A549 (cell line): ENCODE results near the gene KRTAP10-8. TPM values are rescaled to one million over a fixed set of nuclear protein-coding genes. Genes with fewer than 3 reads are reported as not detected.
A peak's percentile ranks its signal among the peaks of the same experiment; 100 is the strongest.

Source experiments
- ATAC-seq, 2 experiments: fragments of 200-7000 bp in 1 of 2; fragments of >200 bp in 1 of 2; cut with Nextera tagmentation in 1 of 2; cut with Tn5 transposase in 1 of 2; 3 replicates each; pipeline versions ENCODE4 v1.8.0 to v1.9.1; 2018 to 2020; ENCODE audit warnings: mild to moderate bottlenecking in 1 of 2, moderate library complexity in 1 of 2
- CTCF ChIA-PET: fragments of 300-600 bp; sonication (Branson Sonifier 250); formaldehyde crosslinking; extraction: SDS; loops from one replicate; lab custom pipeline; 2021; ENCODE audit warnings: antibody characterized with exemption, inconsistent platforms; lab: Yijun Ruan, JAX
- POLR2A ChIA-PET: fragments of 350-600 bp; formaldehyde crosslinking; extraction: SDS; loops from one replicate; lab custom pipeline; 2021; ENCODE audit warnings: antibody characterized with exemption, inconsistent platforms; lab: Yijun Ruan, JAX
- DNase-seq, 2 experiments: peaks; one replicate each; pipeline versions ENCODE4 v3.0.0 to v3.0.0-alpha.2; 2011 to 2016; ENCODE audit warnings: low read depth in 1 of 2, low spot score in 1 of 2
- FAIRE-seq: peaks from 2 replicates; lab custom pipeline; 2011; peaks lifted over from hg19 to GRCh38; lab: Jason Lieb, UNC
- H3K27ac ChIP-seq, 2 experiments: fragments of >200 bp; sonication (Bioruptor Twin); formaldehyde crosslinking; 3 replicates each; pipeline ENCODE4 v1.5.1; 2016 to 2017
- H3K4me1 ChIP-seq: fragments of >200 bp; sonication (Bioruptor Twin); formaldehyde crosslinking; 3 replicates; pipeline ENCODE4 v1.6.1; 2016
- H3K4me2 ChIP-seq: fragments of >200 bp; sonication (Bioruptor Twin); formaldehyde crosslinking; 3 replicates; pipeline ENCODE4 v1.6.1; 2016
- H3K4me3 ChIP-seq: fragments of >200 bp; sonication (Bioruptor Twin); formaldehyde crosslinking; 3 replicates; pipeline ENCODE4 v1.5.1; 2016
- H3K9me3 ChIP-seq: fragments of >200 bp; sonication (Bioruptor Twin); formaldehyde crosslinking; 3 replicates; pipeline ENCODE4 v1.6.1; 2016
- CBX8 ChIP-seq: fragments of 200-600 bp; sonication (generic); IDR thresholded peaks from 2 replicates; pipeline ENCODE4 v1.6.1; 2016
- CHD2 ChIP-seq: fragments of 150-350 bp; IDR thresholded peaks from 2 replicates; pipeline ENCODE4 v1.6.1; 2014; ENCODE audit warnings: low read length; ENCODE audit not compliant: partially characterized antibody
- ELK1 ChIP-seq: fragments of 150-350 bp; IDR thresholded peaks from 2 replicates; pipeline ENCODE4 v1.6.1; 2014; ENCODE audit warnings: low read depth, mild to moderate bottlenecking, low read length
- FOSL2 ChIP-seq, 2 experiments: fragments of 450-650 bp in 1 of 2; fragments of >200 bp in 1 of 2; sonication (Bioruptor Twin) in 1 of 2; formaldehyde crosslinking; IDR thresholded peaks; 2 replicates each; pipeline versions ENCODE4 v1.5.0 to v1.6.1; 2016 to 2020; ENCODE audit warnings: mild to moderate bottlenecking in 1 of 2, moderate library complexity in 1 of 2
- HES2 ChIP-seq: fragments of >200 bp; sonication (Bioruptor Twin); formaldehyde crosslinking; IDR thresholded peaks from 2 replicates; pipeline ENCODE4 v1.6.1; 2016
- HOXA7 ChIP-seq: fragments of 250-450 bp; sonication (Bioruptor Pico); IDR thresholded peaks from 2 replicates; pipeline ENCODE4 v1.5.0; 2020; ENCODE audit warnings: mild to moderate bottlenecking, moderate library complexity
- HOXB13 ChIP-seq: fragments of 250-450 bp; sonication (Bioruptor Pico); IDR thresholded peaks from 2 replicates; pipeline ENCODE4 v1.5.0; 2020; ENCODE audit warnings: low read depth, mild to moderate bottlenecking, moderate library complexity
- HOXB5 ChIP-seq: fragments of 250-450 bp; sonication (Bioruptor Pico); IDR thresholded peaks from 2 replicates; pipeline ENCODE4 v1.5.0; 2020; ENCODE audit warnings: mild to moderate bottlenecking, moderate library complexity
- JUN ChIP-seq, 2 experiments: fragments of >200 bp; sonication (Bioruptor Twin); formaldehyde crosslinking; IDR thresholded peaks; 2 replicates in 1 of 2; 3 replicates in 1 of 2; pipeline ENCODE4 v1.6.1; 2016 to 2017
- KDM1A ChIP-seq: fragments of 200-600 bp; sonication (generic); IDR thresholded peaks from 2 replicates; pipeline ENCODE4 v1.6.1; 2016; ENCODE audit warnings: low read depth, mild to moderate bottlenecking
- KDM5A ChIP-seq: fragments of 200-600 bp; sonication (generic); IDR thresholded peaks from 2 replicates; pipeline ENCODE4 v1.6.1; 2016; ENCODE audit warnings: antibody characterized with exemption, mild to moderate bottlenecking
- MAX ChIP-seq: IDR thresholded peaks from 2 replicates; pipeline ENCODE4 v1.6.1; 2012
- NFE2L2 ChIP-seq: fragments of 150-350 bp; conservative IDR thresholded peaks from 2 replicates; pipeline ENCODE4 v1.6.1; 2014; ENCODE audit warnings: low read length
- NPAS2 ChIP-seq: fragments of 250-450 bp; sonication (Bioruptor Pico); IDR thresholded peaks from 2 replicates; pipeline ENCODE4 v1.8.0; 2022; ENCODE audit warnings: mild to moderate bottlenecking, moderate library complexity, borderline replicate concordance
- PBX3 ChIP-seq: IDR thresholded peaks from 2 replicates; pipeline ENCODE4 v1.6.1; 2012
- POLR2AphosphoS2 ChIP-seq: conservative IDR thresholded peaks from 2 replicates; pipeline ENCODE4 v1.6.1; 2012; ENCODE audit warnings: low read length, improper control_type of control experiment, inconsistent platforms
- RARB ChIP-seq: fragments of 250-450 bp; sonication (Bioruptor Pico); IDR thresholded peaks from 2 replicates; pipeline ENCODE4 v1.8.0; 2021; ENCODE audit warnings: mild to moderate bottlenecking, moderate library complexity
- REST ChIP-seq: fragments of 200-600 bp; sonication (generic); IDR thresholded peaks from 2 replicates; pipeline ENCODE4 v1.6.1; 2016; ENCODE audit warnings: antibody characterized with exemption, mild to moderate bottlenecking, moderate library complexity
- SMC3 ChIP-seq: fragments of >200 bp; sonication (Bioruptor Twin); formaldehyde crosslinking; IDR thresholded peaks from 3 replicates; pipeline ENCODE4 v1.6.1; 2018; ENCODE audit warnings: inconsistent platforms
- TP53 ChIP-seq: fragments of 250-450 bp; sonication (Bioruptor Pico); IDR thresholded peaks from 2 replicates; pipeline ENCODE4 v1.5.0; 2021; ENCODE audit warnings: mild to moderate bottlenecking, moderate library complexity
- ZC3H11A ChIP-seq: fragments of 450-650 bp; IDR thresholded peaks from 2 replicates; pipeline ENCODE4 v1.6.1; 2014; ENCODE audit warnings: antibody characterized with exemption, mild to moderate bottlenecking
- ZSCAN20 ChIP-seq: fragments of 250-450 bp; sonication (Bioruptor Pico); IDR thresholded peaks from 2 replicates; pipeline ENCODE4 v1.8.0; 2022; ENCODE audit warnings: mild to moderate bottlenecking, moderate library complexity
- WGBS: methylation state at CpG from one replicate; pipeline ENCODE4 v1.1.6; 2017; ENCODE audit errors: missing lambda C conversion rate; 5-methylcytosine and 5-hydroxymethylcytosine counted together
- polyA plus RNA-seq, 4 experiments: library from polyadenylated mRNA; depleted of rRNA in 3 of 4; stranded (reverse); fragments of >200 nt; fragmentation: RNase III in 1 of 4; extraction: RNeasy Plus Mini Kit Qiagen cat#74134 plus additional on column Dnase treatment in 1 of 4; gene quantifications; 2 replicates in 3 of 4; 3 replicates in 1 of 4; pipeline ENCODE4 v1.2.3, GENCODE V29; 2011 to 2017

The KRTAP10-8 gene
- polyA plus RNA-seq, 2 of the 4 experiments (the other 2 are of a cell fraction): not detected

GRCh38 chr21:44574457-44575306, 37.2 kb upstream of the KRTAP10-8 start:
- DNase-seq (no peak), FAIRE-seq (no peak), ATAC-seq (peak; percentile 35 to 47; a peak in 3 of 6 replicates)
- Histone ChIP-seq H3K4me2 (no peak overlapping the region; the same call in 2 of the 3 replicates), H3K4me1 (no peaks in the 10 kb centered on the region), H3K9me3 (peaks cover 15% of the 10 kb centered on the region), H3K27ac (no peak overlapping the region), H3K4me3 (no peak overlapping the region)
- WGBS: 31% methylated on average over 13 of the region's 21 CpGs
- ChIA-PET POLR2A (no interaction called here), CTCF (interaction anchor here (0.9 to 1.0 kb wide), 2 partner anchors 24 to 219 kb away, joined by 4 read pairs; no protein-coding TSS in a partner anchor)
- TF ChIP-seq JUN (IDR thresholded peaks at IDR 0.05): no peak
- no peak for TF ChIP-seq PBX3
- TF ChIP-seq ELK1: no peak
- no peak for TF ChIP-seq ZSCAN20 (CRISPR knock-in tag)
- TF ChIP-seq POLR2AphosphoS2: no peak
- no peak for TF ChIP-seq KDM1A

- no peak for FAIRE-seq
- Histone ChIP-seq H3K27ac (no peak overlapping the region), H3K4me1 (no peaks in the 10 kb centered on the region), H3K4me3 (no peak overlapping the region), H3K4me2 (no peak overlapping the region), H3K9me3 (peaks cover 15% of the 10 kb centered on the region)
- WGBS: 74% methylated on average over 20 of the region's 20 CpGs
- ATAC-seq: no peak
- no peak for DNase-seq
- ChIA-PET CTCF (interaction anchor here (1.0 kb wide), 1 partner anchor 218 kb away, joined by 4 read pairs; no protein-coding TSS in a partner anchor), POLR2A (no interaction called here)
- no peak for TF ChIP-seq POLR2AphosphoS2
- no peak for TF ChIP-seq CHD2
- TF ChIP-seq CBX8: no peak
- no peak for TF ChIP-seq TP53
- no peak for TF ChIP-seq NPAS2 (CRISPR knock-in tag)
- TF ChIP-seq NFE2L2: no peak
- no peak for TF ChIP-seq REST
- TF ChIP-seq RARB (CRISPR knock-in tag): no peak
- TF ChIP-seq SMC3: no peak
- TF ChIP-seq HOXB5 (CRISPR knock-in tag): no peak
- no peak for TF ChIP-seq JUN (IDR thresholded peaks at IDR 0.05)
Measured at GRCh38 chr21:44575307-44576024, 36.4 kb upstream of the KRTAP10-8 start.

- no peak overlapping the region for H3K4me3 ChIP-seq
- H3K27ac ChIP-seq: no peak overlapping the region
- ChIA-PET POLR2A (no interaction called here), CTCF (no interaction called here)
- no peak overlapping the region for H3K4me2 ChIP-seq
- DNase-seq: no peak
- TF ChIP-seq HOXB13 (CRISPR knock-in tag) (no peak), KDM5A (no peak), HES2 (no peak), MAX (no peak), ZC3H11A (no peak), FOSL2 (IDR thresholded peaks at IDR 0.05) (no peak), FOSL2 (CRISPR knock-in tag; IDR thresholded peaks at IDR 0.05) (no peak), HOXA7 (CRISPR knock-in tag) (no peak), NPAS2 (CRISPR knock-in tag) (no peak), CBX8 (no peak)
- no peak for ATAC-seq
- no peak for FAIRE-seq
- H3K4me1 ChIP-seq: no peaks in the 10 kb centered on the region
- H3K9me3 ChIP-seq: peaks cover 18% of the 10 kb centered on the region
- WGBS: 61% methylated on average over 6 of the region's 10 CpGs
Measured at GRCh38 chr21:44576025-44576420, 35.9 kb upstream of the KRTAP10-8 start.
